ENCODE results near the gene TTN.

Gene TTN

GRCh38 chr2:178734518-178734917 is 72.7 kb downstream of the TTN start:
- no peak for DNase-seq (ENCODE audit: low spot score)

GRCh38 chr2:178733975-178734374 is 73.2 kb downstream of the TTN start:
- DNase-seq (ENCODE audit: low spot score), result no peak

GRCh38 chr2:178732913-178733312 is 74.3 kb downstream of the TTN start:
- no peak for DNase-seq (ENCODE audit: low spot score)

- no peak for DNase-seq (ENCODE audit: low spot score)
Measured at GRCh38 chr2:178731300-178731699, 75.9 kb downstream of the TTN start.

GRCh38 chr2:178730049-178730448 is 77.2 kb downstream of the TTN start:
- DNase-seq (ENCODE audit: low spot score), result no peak

GRCh38 chr2:178723786-178724346 is 83.4 kb downstream of the TTN start:
- DNase-seq (ENCODE audit: low spot score), result no peak

GRCh38 chr2:178722296-178722695 is 84.9 kb downstream of the TTN start:
- DNase-seq (ENCODE audit: low spot score), result no peak

GRCh38 chr2:178718988-178719387 is 88.2 kb downstream of the TTN start:
- no peak for DNase-seq (ENCODE audit: low spot score)

- no peak for DNase-seq (ENCODE audit: low spot score)
Measured at GRCh38 chr2:178718283-178718682, 88.9 kb downstream of the TTN start.

GRCh38 chr2:178716394-178716793 is 90.8 kb downstream of the TTN start:
- no peak for DNase-seq (ENCODE audit: low spot score)

- no peak for DNase-seq (ENCODE audit: low spot score)
Measured at GRCh38 chr2:178715366-178715765, 91.9 kb downstream of the TTN start.

GRCh38 chr2:178707476-178707875 is 99.7 kb downstream of the TTN start:
- no peak for DNase-seq (ENCODE audit: low spot score)

- no peak for DNase-seq (ENCODE audit: low spot score)
Measured at GRCh38 chr2:178704876-178705275, 102.3 kb downstream of the TTN start.

- DNase-seq (ENCODE audit: low spot score), result no peak
Measured at GRCh38 chr2:178702361-178702760, 104.9 kb downstream of the TTN start.

- DNase-seq (ENCODE audit: low spot score), result peak; percentile 51
Measured at GRCh38 chr2:178700922-178701342, 106.3 kb downstream of the TTN start.

- no peak for DNase-seq (ENCODE audit: low spot score)
Measured at GRCh38 chr2:178700136-178700535, 107.1 kb downstream of the TTN start.

GRCh38 chr2:178692845-178693244 is 114.4 kb downstream of the TTN start:
- no peak for DNase-seq (ENCODE audit: low spot score)

GRCh38 chr2:178689808-178690207 is 117.4 kb downstream of the TTN start:
- DNase-seq (ENCODE audit: low spot score), result no peak

GRCh38 chr2:178683877-178684276 is 123.3 kb downstream of the TTN start:
- DNase-seq (ENCODE audit: low spot score), result no peak

- DNase-seq (ENCODE audit: low spot score), result no peak
Measured at GRCh38 chr2:178681081-178681480, 126.1 kb downstream of the TTN start.

- no peak for DNase-seq (ENCODE audit: low spot score)
Measured at GRCh38 chr2:178679891-178680290, 127.3 kb downstream of the TTN start.

- no peak for DNase-seq (ENCODE audit: low spot score)
Measured at GRCh38 chr2:178677599-178677998, 129.6 kb downstream of the TTN start.

GRCh38 chr2:178676046-178676445 is 131.2 kb downstream of the TTN start:
- DNase-seq (ENCODE audit: low spot score), result no peak

- DNase-seq (ENCODE audit: low spot score), result no peak
Measured at GRCh38 chr2:178674122-178674521, 133.1 kb downstream of the TTN start.

GRCh38 chr2:178666458-178666857 is 140.8 kb downstream of the TTN start:
- no peak for DNase-seq (ENCODE audit: low spot score)
